T follicular helper cell (primary cell): ENCODE data around the gene TRMT1.

Source experiments
- DNase-seq: peaks from one replicate; pipeline ENCODE4 v3.0.0-alpha.2; 2020; ENCODE audit warnings: low read depth

TRMT1 gene

DNA sequence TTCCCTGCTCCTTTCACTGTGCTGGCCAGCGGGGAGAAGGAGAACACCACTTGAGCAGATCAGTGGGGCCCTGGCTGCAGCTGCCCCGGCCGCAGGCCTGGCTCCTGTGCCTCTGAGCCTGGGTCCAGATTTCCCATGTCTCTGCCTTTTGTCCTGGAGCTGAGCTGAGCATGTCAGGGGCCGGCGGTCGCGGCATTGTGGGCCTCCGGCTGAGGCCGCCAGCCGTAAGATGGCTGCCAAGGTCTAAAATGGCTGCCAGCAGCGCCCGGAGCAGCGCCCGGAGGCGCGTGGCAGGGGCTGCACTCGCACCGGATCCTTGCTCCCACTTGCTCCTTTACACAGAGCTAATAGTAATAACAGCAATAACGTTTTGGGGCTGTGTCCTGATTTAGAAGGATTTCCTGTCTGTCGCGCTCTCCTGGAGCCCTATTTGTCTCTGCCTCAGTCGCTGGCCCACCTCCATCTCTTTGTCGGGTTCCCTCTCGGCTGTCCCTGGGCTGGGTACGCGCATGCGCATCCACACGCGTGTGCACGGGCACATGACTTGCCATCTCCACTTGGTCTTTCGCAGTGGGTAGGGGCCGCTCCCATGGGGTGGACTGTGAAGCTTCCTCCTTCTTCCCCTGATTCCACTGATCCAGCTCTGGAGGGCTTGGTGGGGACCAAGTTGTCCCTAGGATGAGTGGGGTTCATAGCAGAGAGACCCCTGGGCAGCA, 46.0 kb downstream of the TRMT1 start:
- no peak for DNase-seq

DNA sequence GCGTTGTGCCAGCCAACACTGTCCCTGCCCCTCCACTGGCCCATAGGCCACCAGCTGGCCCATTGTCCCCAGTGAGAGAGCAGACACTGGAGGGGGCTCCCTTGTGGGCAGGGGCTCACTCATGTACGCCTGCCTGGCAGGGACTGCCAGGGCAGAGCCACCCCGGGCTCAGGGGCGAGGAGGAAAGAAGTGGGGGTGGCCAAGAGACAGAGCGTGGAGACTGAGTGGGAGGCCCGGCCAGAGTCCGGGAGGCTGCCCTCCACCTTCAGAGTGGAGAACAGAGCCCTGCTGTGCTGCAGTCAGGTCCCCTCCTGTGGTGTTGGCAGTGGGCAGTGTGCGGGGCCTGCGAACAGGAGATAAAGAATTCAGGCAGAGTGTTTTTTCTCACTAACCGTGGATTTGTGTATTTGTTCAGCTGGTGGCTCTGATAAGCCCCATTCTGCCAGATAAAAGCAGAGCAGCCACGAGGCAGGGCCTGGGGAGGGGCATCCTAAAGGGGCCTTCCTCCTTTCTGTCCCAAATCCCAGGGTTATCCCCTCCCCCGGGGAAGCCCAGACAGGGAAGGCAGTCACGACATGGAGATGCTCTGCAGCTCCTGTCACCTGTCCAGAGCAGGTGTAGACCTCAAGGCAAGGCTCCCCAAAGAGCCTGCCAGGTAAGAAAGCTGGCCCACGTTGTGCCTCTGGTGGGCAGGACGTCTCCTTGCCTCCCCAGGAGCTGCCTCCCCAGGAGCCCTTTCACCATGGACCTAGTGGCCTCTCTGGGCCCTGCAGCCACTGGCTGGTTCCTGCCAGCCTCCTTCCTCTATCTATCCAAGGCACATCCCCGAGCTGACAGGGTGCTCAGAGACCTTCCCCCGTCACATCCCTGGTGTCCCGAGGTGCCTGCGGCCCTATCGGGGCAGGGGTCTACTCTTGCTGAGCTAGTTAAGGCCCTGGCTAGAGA, 46.9 kb downstream of the TRMT1 start:
- DNase-seq, result no peak

DNA sequence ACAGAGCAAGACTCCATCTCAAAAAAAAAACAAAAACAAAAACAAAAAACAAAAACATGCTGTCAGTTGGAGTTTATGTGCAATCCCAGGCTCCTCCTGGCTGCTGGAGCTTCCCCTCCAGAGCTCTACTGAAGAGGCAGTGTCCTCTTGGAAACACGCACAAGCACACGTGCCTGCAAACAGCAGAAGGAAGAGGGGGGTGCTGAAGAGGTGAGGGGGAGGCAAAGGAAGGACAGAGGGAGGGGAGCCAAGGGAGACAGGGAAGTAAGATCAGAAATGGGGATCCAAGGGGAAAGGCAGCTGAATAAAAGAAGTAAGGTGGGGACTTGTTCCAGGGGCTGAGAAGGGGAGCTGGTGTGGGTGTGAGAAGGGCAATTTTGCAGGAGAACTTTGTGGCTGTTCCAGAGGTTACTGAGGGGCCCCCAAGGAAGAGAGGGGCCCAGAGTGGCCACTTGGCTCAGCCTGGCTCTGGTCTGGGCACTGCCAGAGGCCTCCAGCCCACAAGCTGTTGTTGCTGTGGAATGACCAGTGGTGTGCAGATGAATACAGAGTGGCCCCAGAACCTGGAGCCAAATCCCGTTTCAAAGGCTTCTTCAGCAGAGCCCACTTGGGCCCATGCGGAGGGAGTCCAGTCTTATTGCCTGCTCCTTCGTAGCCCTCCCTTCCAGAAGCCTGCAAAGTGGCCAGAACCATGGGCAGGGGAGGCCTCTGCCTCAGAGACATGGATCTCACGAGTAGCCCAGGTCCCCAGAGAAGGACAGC, 48.3 kb downstream of the TRMT1 start:
- DNase-seq, result no peak

GRCh38 chr19:13066933-13067807, 49.4 kb downstream of the TRMT1 start:
- no peak for DNase-seq

- DNase-seq, result no peak
These were observed 50.3 kb downstream of the TRMT1 start for GRCh38 chr19:13066226-13066625.

DNA sequence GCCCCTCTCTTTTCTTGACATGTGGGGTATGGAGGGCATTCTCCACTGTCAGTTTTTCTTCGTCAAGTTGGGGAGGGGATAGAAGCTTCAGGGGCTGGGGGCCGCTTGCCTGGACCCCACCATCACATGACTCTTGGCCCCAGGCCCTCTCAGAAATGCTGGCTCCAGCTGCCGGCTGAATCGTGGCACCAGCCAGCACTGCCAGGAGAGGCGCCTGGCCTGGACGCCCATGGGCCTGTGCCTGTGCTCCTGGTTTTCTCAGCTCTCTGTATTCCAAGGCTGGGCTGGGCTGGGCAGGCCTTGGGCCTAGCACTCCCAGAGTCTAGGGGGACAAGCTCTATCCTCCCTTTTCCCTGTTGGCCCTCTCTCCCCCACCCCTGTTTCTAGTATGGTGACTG, 52.4 kb downstream of the TRMT1 start:
- DNase-seq, result no peak

GRCh38 chr19:13063461-13064091, 53.0 kb downstream of the TRMT1 start:
- no peak for DNase-seq

DNA sequence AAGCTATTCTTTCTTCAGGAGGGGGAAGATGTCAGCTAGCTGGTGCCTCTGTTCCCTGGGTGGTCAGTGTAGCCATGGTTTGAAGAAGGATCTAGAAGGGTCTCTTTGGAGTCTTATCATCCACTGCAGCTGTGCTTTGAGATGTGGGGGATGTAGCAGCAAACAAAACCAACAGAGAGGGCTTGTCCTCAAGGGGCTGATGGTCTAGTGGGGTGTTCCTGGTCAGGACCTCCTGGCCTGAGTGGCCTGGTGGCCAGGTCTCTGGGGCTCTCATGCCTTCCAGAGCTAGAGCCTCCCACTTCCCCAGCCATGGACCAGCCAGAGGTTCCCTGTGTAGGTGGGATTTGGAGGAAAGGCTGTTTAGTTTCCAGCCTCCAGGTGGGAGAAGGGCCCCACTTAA, 54.2 kb downstream of the TRMT1 start:
- DNase-seq, result no peak

DNA sequence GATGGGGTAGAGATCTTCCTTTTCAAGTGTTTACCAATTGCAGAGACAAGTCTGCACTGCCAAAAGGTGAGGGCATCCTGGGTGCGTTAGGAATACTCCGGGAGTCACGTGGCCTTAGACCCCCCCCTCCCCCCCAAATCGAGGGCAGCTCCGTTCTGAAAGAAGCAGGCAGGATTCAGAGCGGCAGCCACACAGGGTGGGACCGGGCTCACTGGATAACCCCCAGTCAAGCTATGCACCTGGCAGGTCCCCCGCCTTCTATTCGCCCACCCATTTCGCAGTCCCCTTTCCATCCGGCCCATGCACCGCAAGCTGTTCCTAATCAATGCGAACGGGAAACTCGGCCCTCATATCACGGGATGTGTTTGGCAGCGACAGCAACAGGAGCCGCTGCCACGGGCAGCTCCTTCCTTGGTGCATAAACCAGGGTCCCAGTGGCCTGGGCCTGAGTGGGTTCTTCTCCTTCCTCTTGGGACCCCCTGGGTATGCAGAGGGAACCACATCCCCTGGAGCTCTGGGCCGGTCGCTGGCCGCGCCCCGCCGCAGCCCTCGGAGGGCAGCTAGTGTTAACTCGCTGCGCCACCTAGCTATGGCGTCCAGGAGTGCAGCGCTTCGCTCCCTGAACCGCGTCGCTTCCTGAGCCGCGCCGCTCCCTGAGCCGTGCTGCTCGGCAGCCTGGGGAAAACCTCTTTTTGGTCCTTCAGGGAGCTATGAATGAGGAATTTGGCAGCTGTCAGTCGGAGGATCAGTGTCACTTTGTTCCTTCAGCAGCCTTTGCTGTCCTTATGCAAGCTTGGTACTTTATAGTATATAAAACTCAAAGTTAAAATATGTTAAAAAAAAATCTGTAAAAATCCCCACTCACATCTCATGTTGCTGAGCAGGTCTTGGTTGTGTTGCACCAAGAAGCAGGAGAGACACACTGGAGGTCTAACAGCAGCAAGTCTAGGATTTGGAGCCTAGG, 55.3 kb downstream of the TRMT1 start:
- DNase-seq, result peak; percentile 64

DNA sequence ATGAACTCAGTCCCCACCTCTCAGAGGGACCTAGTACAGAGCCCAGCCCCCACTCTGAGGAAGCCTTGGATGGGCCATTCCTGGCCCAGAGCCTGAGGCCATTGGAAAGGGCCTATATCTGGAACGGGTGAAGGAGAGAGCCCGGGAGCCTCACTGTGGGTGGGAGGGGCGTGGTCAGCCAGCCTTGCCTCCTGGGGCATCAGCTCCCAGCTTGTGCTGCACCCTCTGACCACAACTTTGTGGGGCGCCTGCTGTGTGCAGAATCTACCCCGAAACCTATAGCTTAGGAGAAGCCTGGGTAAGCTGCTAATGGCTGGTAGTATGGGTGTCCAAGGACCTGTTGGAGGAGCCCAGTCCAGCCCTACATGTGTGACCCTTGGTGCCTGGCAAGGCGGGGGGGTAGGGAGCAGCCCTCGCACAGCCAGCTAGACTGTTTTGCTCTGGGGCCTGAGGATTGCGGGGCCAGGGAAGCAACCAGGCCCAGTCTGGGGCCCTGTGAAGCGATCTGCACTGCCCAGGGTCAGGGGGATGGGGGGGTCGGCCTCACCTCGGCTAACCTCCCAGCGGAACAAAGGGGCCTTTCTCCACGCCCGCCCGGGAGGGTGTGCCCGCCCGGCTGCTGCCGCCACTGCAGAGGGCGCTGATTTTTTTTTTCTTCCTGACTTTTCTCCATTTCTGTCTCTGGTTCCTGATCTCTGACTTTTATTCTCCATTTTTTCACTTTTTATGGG, 56.1 kb downstream of the TRMT1 start:
- DNase-seq, result no peak

- no peak for DNase-seq
These were observed 57.4 kb downstream of the TRMT1 start for GRCh38 chr19:13058951-13059660.

GRCh38 chr19:13057744-13058143, 58.8 kb downstream of the TRMT1 start:
- DNase-seq, result no peak

DNA sequence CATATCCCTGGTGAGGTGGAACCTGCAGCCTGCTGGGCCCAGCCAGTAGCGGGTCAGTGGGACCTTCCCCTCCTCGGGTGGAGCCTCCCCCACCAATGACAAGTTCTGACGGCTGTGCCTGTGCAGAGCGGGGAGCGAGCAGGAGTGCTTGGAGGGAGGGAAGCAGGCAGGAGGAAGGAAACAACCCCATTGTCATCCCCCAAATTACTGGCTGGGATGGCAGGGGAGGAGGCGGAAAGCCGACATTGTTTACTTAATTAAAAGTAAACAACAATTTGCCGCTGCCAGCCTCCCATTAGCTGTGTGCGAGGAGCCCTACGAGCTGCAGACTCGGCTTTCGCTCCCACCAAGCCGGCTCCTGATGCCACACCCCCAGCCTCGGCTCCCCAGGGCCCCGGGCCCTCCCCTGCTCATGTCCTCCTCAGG, 59.4 kb downstream of the TRMT1 start:
- DNase-seq, result no peak

DNA sequence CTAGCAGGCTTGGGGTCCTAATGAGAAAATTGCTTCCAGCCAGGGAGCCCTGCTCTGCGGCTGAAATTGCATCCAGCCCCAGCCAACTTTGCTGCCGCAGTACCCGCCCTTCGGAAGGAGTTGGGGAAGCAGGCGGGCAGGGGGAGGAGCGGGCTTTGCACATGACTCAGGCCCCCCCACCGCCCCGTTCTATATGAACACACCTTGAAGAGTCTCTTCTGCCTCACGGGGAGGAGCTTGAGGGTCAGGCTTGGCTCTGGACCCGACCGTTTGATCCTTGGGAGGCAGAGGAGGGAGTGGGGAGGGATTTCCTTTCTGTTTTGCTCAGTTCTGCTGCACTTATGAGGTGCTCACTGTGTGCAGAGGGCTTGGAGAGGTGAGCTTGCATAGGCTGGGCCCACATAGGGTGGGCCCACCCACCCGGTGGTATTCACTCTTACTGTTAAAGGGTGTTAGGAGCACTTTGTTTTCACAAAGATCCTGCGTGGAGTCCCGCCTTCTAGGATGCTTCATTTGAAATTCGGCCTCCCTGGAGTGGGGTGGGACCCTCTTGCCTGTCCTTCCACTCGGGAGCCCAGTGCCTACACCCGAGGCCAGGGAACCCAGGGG, 60.4 kb downstream of the TRMT1 start:
- DNase-seq, result no peak

GRCh38 chr19:13055213-13056051, 61.1 kb downstream of the TRMT1 start:
- no peak for DNase-seq
